GM18867 (cell line): ENCODE data around the gene IL37.
A peak's percentile ranks its signal among the peaks of the same experiment; 100 is the strongest.

Experiments used
- ATAC-seq: cut with Tn5 transposase; IDR thresholded peaks from one replicate; pipeline ENCODE4 v1.9.1; 2021; ENCODE audit warnings: mild to moderate bottlenecking, moderate library complexity; ENCODE audit not compliant: unreplicated experiment

Gene IL37

GRCh38 chr2:112957511-112957910 lies 46.5 kb downstream of the IL37 start:
- no peak for ATAC-seq

GRCh38 chr2:112958428-112959108 lies 47.6 kb downstream of the IL37 start:
- peak; percentile 68 for ATAC-seq

- no peak for ATAC-seq
Observed at GRCh38 chr2:112959109-112959812, 48.3 kb downstream of the IL37 start.

GRCh38 chr2:112960230-112960825 lies 49.4 kb downstream of the IL37 start:
- ATAC-seq: no peak

GRCh38 chr2:112962308-112963175 lies 51.6 kb downstream of the IL37 start:
- no peak for ATAC-seq

GRCh38 chr2:112967023-112967422 lies 56.1 kb downstream of the IL37 start:
- no peak for ATAC-seq
